ENCODE data around the gene KLF2.
A peak's percentile ranks its signal among the peaks of the same experiment; 100 is the strongest.

DNA sequence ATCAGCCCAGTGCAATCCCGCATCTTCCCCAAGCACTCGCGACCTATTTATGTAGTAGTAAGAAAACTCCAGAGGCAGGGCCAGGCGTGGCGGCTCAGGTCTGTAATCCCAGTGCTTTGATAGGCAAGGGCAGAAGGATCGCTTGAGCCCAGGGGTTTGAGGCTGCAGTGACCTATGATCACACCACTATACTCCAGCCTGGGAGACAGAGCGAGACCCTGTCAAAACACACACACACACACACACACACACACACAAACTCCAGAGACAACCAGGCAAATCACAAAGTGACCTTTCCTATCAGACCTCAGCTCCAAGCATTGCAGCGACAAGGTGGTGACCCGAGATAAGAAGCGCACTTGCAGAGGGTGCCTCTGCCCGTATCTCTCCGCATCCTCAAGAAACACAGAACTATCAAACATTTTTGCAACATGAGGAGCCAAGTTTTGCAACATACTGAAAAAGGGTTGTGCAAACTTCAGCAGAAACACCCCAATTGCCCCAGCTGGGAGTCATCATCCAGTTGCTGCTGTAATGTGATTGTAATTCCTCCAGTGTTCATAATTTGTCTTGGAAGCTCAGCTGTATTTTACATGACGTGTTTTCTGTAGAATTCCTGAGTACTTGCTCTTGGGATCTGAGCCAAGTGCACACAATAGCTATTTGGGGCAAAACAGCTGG lies 8.7 kb upstream of the KLF2 start:
- TF ChIP-seq EP300 (IDR thresholded peaks at IDR 0.05) (peak in 2 of 4 donors; percentile 16 to 29), POLR2AphosphoS5 (IDR thresholded peaks at IDR 0.05) (peak in 3 of 4 donors; percentile 74 to 86 (median 79)), POLR2A (IDR thresholded peaks at IDR 0.05) (no peak)
- TF ChIP-seq, protein P1, sequence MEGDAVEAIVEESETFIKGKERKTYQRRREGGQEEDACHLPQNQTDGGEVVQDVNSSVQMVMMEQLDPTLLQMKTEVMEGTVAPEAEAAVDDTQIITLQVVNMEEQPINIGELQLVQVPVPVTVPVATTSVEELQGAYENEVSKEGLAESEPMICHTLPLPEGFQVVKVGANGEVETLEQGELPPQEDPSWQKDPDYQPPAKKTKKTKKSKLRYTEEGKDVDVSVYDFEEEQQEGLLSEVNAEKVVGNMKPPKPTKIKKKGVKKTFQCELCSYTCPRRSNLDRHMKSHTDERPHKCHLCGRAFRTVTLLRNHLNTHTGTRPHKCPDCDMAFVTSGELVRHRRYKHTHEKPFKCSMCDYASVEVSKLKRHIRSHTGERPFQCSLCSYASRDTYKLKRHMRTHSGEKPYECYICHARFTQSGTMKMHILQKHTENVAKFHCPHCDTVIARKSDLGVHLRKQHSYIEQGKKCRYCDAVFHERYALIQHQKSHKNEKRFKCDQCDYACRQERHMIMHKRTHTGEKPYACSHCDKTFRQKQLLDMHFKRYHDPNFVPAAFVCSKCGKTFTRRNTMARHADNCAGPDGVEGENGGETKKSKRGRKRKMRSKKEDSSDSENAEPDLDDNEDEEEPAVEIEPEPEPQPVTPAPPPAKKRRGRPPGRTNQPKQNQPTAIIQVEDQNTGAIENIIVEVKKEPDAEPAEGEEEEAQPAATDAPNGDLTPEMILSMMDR (IDR thresholded peaks at IDR 0.05): no peak
